Measurements from ENCODE around the gene HECW1. TPM values are rescaled to one million over a fixed set of nuclear protein-coding genes. Genes with fewer than 3 reads are reported as not detected.
"Not testable (repeated sequence)": the region's sequence is repeated elsewhere in the genome, so short reads cannot be mapped to it uniquely, and the experiment has no call there.

HECW1 gene
- total RNA-seq, 2 experiments from 2014 or later: not detected

DNA sequence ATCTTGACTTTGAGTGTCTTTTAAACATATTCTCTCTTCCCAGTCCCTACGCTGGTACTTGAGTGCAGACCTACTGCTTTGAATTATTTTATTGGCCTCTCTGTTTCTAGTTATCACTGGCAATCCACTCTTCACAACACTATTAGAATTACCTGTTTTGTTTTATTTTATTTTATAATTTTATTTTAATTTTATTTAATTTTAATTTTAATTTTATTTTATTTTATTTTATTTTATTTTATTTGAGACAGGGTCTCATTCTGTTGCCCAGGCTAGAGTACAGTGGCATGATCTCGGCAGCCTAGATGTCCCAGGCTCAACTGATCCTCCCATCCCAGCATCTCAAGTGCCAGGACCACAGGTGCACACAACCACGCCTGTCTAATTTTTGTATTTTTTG lies 477.3 kb downstream of the HECW1 start:
- Mint-ChIP-seq H3K4me1 (peaks cover 81% of the 10 kb centered on the region), H3K4me3 (peak overlapping the region; percentile 15), H3K27ac (peak overlapping the region; percentile 73)

DNA sequence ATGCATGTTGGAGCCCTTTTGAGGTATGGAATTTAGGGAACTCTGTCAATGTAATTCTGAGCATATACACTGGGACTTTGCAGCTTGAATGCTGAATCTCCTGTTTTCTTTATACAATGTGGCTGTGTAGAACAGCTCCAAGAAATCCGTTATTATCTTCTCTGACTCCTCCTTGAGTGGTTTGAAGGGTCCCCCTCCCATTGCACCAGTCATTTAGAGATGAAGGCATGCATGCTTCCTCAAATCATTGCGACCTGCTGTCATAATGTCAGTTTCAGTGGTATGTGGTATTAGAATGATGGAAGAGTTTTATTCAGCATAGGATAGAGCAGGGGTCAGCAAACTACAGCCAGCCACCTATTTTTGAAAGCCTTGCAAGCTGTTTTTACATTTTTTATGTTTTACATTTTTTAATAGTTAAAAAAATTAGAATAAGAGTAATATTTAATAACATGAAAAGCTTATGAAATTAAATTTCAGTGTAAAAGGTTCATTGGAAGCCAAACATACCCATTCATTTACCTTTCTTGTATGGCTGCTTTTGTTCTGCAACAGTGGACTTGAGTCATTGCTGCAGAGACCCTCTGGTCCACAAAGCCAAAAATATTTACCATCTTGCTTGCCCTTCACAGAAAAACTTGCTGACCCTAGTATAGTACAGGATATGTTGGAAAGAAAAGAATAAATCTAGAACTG lies 478.6 kb downstream of the HECW1 start:
- Mint-ChIP-seq H3K36me3 (ENCODE audit: low read depth) (peaks cover 24% of the 10 kb centered on the region), H3K27ac (peak overlapping the region; percentile 82), H3K27me3 (no peaks in the 10 kb centered on the region), H3K9me3 (ENCODE audit: low read depth) (no peaks in the 10 kb centered on the region), H3K4me3 (peak overlapping the region; percentile 15), H3K4me1 (peaks cover 83% of the 10 kb centered on the region)
- POLR2A ChIA-PET: interaction anchor here (0.6 to 1.4 kb wide), 4 partner anchors 57 to 164 kb away, joined by 4 to 8 read pairs (median 6); no protein-coding TSS in a partner anchor
- peak; percentile 70 for DNase-seq
- peak; percentile 63 for ATAC-seq
- intact Hi-C loops (cut with DNase I, micrococcal nuclease): loop anchor here (1.0 kb wide), 5 partner anchors 21 to 145 kb away; no protein-coding TSS in a partner anchor
- CTCF ChIA-PET: interaction anchor here (0.7 to 13.3 kb wide), 8 partner anchors 8 to 145 kb away, joined by 3 to 381 read pairs (median 3); partner anchors contain the start of gene STK17A

More for the DNA sequence above, 477.3 kb downstream of the HECW1 start:
- intact Hi-C loops (cut with DNase I, micrococcal nuclease): no loop called here
- ChIA-PET POLR2A (interaction anchor here (1.4 kb wide), 1 partner anchor 58 kb away, joined by 8 read pairs; no protein-coding TSS in a partner anchor), CTCF (interaction anchor here (13.3 kb wide), 1 partner anchor 110 kb away, joined by 381 read pairs; no protein-coding TSS in a partner anchor)
- DNase-seq (no peak), ATAC-seq (no peak)
- Mint-ChIP-seq H3K9me3 (ENCODE audit: low read depth) (no peaks in the 10 kb centered on the region), H3K27me3 (no peaks in the 10 kb centered on the region), H3K36me3 (ENCODE audit: low read depth) (peaks cover 26% of the 10 kb centered on the region)

DNA sequence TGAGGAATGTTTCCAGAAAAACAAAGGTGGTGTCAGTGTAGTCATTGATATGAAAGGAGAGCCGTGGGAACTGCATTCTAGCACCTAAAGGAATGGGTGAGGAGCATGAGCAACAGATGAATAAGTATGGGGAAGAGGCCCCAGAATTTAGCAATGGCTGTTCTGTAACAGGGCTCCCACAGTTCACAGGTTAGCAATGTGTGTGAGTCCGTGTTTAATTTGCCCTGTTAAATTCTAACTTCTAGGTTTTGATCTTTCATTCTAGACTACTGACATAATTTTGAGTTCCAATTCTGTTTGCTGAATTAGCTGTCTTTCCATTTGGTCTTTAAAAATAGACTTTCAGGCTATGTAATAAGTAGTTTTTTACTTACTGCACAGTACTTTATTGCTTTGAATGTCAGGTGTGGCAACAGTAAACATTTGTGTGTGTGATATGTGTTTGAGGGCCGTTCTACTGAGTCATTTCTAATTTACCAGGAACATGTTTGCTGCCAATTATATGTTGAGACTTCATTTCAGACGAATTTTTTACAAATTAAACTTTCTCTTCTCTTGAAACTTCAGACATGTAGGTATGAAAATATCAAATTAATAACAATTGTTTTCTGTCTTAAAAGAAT lies 479.2 kb downstream of the HECW1 start:
- DNase-seq (no peak), ATAC-seq (peak; percentile 37)
- Mint-ChIP-seq H3K9me3 (ENCODE audit: low read depth) (no peaks in the 10 kb centered on the region), H3K4me3 (peak overlapping the region; percentile 15), H3K36me3 (ENCODE audit: low read depth) (peaks cover 26% of the 10 kb centered on the region), H3K27me3 (no peaks in the 10 kb centered on the region), H3K27ac (peak overlapping the region; percentile 82), H3K4me1 (peaks cover 84% of the 10 kb centered on the region)
- intact Hi-C loops (cut with DNase I, micrococcal nuclease): loop anchor here (1.0 kb wide), 5 partner anchors 21 to 145 kb away; no protein-coding TSS in a partner anchor
- ChIA-PET CTCF (interaction anchor here (1.0 to 13.3 kb wide), 5 partner anchors 9 to 108 kb away, joined by 3 to 381 read pairs (median 6); partner anchors contain the start of gene STK17A), POLR2A (interaction anchor here (0.8 kb wide), 1 partner anchor 58 kb away, joined by 4 read pairs; no protein-coding TSS in a partner anchor)

DNA sequence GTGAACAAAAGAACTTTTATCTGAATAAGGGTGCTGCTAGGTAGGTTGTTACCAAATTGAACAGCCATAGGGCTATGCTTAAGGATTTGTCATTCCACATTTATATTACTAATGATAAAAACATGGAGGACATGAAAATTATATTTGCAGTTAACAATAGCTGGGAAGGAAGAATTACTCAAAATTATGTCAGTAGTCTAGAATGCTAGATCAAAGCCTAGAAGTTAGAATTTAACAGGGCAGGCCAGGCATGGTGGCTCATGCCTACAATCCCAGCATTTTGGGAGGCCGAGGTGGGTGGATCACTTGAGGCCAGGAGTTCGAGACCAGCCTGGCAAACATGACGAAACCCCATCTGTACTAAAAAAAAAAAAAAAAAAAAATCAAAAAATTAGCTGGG lies 479.9 kb downstream of the HECW1 start:
- Mint-ChIP-seq H3K4me3 (peak overlapping the region; percentile 15), H3K4me1 (peaks cover 83% of the 10 kb centered on the region), H3K36me3 (ENCODE audit: low read depth) (peaks cover 29% of the 10 kb centered on the region), H3K27ac (peak overlapping the region; percentile 60), H3K27me3 (no peaks in the 10 kb centered on the region), H3K9me3 (ENCODE audit: low read depth) (no peaks in the 10 kb centered on the region)
- intact Hi-C loops (cut with DNase I, micrococcal nuclease): no loop called here
- ChIA-PET CTCF (interaction anchor here (1.0 to 13.3 kb wide), 3 partner anchors 20 to 108 kb away, joined by 4 to 381 read pairs (median 6); no protein-coding TSS in a partner anchor), POLR2A (no interaction called here)
- ATAC-seq: no peak
- no peak for DNase-seq

DNA sequence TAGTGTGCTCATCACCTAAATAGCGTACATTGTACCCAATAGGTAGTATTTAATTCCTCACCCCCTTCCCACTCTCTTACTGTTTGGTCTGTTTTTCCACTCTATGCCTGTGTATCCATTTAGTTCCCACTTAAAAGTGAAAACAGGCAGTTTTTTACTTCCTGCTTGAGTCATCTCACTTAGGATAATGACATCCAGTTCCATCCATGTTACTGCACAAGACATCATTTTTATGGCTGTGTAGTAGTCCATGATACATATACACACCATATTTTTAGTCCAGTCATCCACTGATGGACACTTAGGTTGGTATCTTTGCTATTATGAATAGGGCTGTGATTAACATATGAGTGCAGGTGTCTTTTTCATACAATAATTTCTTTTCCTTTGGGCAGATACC lies 480.6 kb downstream of the HECW1 start:
- peak overlapping the region; percentile 64 for H3K27ac Mint-ChIP-seq
- intact Hi-C loops (cut with DNase I, micrococcal nuclease): no loop called here
- POLR2A ChIA-PET: no interaction called here
- peaks cover 81% of the 10 kb centered on the region for H3K4me1 Mint-ChIP-seq
- no peaks in the 10 kb centered on the region for H3K27me3 Mint-ChIP-seq
- peak overlapping the region; percentile 9 for H3K4me3 Mint-ChIP-seq
- no peak for ATAC-seq
- CTCF ChIA-PET: interaction anchor here (1.0 to 13.3 kb wide), 2 partner anchors 20 to 107 kb away, joined by 4 to 381 read pairs; no protein-coding TSS in a partner anchor
- no peaks in the 10 kb centered on the region for H3K9me3 Mint-ChIP-seq (ENCODE audit: low read depth)
- peaks cover 29% of the 10 kb centered on the region for H3K36me3 Mint-ChIP-seq (ENCODE audit: low read depth)
- DNase-seq: no peak

DNA sequence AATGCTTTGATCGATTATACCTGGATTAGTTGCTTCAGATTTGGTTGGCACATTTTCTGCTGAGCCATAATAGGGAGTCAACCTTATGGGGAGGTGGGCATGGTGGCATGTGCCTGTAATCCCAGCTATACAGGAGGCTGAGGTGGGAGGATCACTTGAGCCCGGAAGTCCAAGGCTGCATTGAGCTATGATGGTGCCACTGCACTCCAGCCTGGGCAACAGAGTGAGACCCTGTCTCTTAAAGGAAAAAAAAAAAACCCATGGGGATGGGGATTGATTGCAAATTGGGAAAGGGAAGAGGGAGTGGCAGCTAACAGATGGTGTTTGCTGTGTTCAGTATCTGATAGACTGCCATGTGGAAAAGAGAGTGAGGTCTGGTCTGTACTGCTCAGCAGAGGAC lies 481.6 kb downstream of the HECW1 start:
- intact Hi-C loops (cut with DNase I, micrococcal nuclease): no loop called here
- CTCF ChIA-PET: interaction anchor here (1.4 kb wide), 2 partner anchors 106 to 244 kb away, joined by 3 to 6 read pairs; no protein-coding TSS in a partner anchor
- no peaks in the 10 kb centered on the region for H3K9me3 Mint-ChIP-seq (ENCODE audit: low read depth)
- POLR2A ChIA-PET: no interaction called here
- H3K4me3 Mint-ChIP-seq: peak overlapping the region; percentile 29
- no peak for DNase-seq
- H3K36me3 Mint-ChIP-seq (ENCODE audit: low read depth): peaks cover 34% of the 10 kb centered on the region
- ATAC-seq: no peak
- peaks cover 81% of the 10 kb centered on the region for H3K4me1 Mint-ChIP-seq
- H3K27me3 Mint-ChIP-seq: no peaks in the 10 kb centered on the region
- H3K27ac Mint-ChIP-seq: peak overlapping the region; percentile 79

DNA sequence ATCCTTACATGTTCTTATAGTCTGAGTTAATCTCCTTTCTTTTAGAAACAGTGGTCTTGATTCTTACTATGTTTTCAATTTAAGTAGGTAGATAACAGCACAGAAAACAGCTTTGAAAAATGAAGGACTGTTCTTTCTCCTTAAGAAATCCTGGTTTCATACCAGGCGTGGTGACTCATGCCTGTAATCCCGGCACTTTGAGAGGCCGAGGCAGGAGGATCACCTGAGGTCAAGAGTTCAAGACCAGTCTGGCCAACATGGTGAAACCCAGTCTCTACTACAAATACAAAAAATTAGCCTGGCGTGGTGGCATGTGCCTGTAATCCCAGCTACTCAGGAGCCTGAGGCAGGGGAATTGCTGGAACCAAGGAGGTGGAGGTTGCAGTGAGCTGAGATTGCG lies 484.0 kb downstream of the HECW1 start:
- not testable (repeated sequence) for H3K9me3 Mint-ChIP-seq (ENCODE audit: low read depth); H3K4me3 Mint-ChIP-seq; H3K27me3 Mint-ChIP-seq; DNase-seq; ATAC-seq; H3K27ac Mint-ChIP-seq
- intact Hi-C loops (cut with DNase I, micrococcal nuclease): loop anchor here in 1 of 2 experiments (1.0 kb wide), 1 partner anchor 8 kb away; no protein-coding TSS in a partner anchor
- Mint-ChIP-seq H3K4me1 (peaks cover 73% of the 10 kb centered on the region), H3K36me3 (ENCODE audit: low read depth) (peaks cover 42% of the 10 kb centered on the region)
- ChIA-PET CTCF (interaction anchor here (0.7 to 2.7 kb wide), 4 partner anchors 10 to 102 kb away, joined by 3 to 12 read pairs (median 5); partner anchors contain the start of gene STK17A), POLR2A (interaction anchor here (0.6 kb wide), 1 partner anchor 188 kb away, joined by 4 read pairs; no protein-coding TSS in a partner anchor)

DNA sequence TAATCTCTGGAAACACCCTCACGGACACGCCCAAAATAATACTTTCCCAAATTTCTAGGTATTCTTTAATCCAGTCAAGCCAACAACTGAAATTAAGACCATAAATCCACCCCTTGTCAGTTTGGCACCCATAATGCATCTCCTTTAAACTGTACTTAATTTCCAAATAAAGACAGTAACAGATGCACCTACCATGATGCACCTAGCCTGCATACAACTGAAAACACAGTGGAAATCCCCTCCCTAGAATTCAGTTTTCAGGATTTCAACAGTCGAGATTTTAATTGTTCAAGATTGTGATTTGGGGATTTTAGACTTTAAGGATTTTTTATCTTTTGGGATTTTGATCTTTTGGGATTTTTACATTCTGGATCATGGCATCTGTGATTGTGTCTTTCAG lies 487.6 kb downstream of the HECW1 start:
- Mint-ChIP-seq H3K36me3 (ENCODE audit: low read depth) (peaks cover 49% of the 10 kb centered on the region), H3K4me1 (peaks cover 48% of the 10 kb centered on the region), H3K9me3 (ENCODE audit: low read depth) (peaks cover 6% of the 10 kb centered on the region), H3K27me3 (no peaks in the 10 kb centered on the region), H3K27ac (peak overlapping the region; percentile 67), H3K4me3 (no peak overlapping the region)
- intact Hi-C loops (cut with DNase I, micrococcal nuclease): no loop called here
- ATAC-seq: peak; percentile 31
- CTCF ChIA-PET: interaction anchor here (1.0 to 1.1 kb wide), 2 partner anchors 17 to 100 kb away, joined by 3 read pairs; partner anchors contain the start of gene STK17A
- no peak for DNase-seq
- POLR2A ChIA-PET: no interaction called here

DNA sequence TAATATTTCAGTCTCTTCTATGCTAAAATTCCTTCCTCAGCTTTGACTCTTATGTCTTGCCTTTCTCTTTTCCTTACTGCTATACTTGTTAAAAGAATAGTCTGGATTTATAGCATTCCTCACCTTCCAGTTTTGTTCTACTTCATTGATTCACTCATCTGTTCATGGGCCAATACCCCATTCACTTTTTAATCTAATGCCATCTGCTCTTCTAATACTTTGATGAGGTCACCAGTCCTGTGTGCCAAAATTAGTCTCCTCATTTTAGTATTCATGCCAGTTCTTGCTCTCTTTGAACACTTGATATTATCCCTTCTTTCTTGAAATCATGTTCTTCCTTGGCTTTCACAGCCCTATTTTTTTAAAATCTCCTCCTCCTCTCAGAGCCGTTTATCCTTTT lies 489.8 kb downstream of the HECW1 start:
- no peak for ATAC-seq
- no peak overlapping the region for H3K4me3 Mint-ChIP-seq
- H3K4me1 Mint-ChIP-seq: peaks cover 48% of the 10 kb centered on the region
- intact Hi-C loops (cut with DNase I, micrococcal nuclease): no loop called here
- peaks cover 46% of the 10 kb centered on the region for H3K36me3 Mint-ChIP-seq (ENCODE audit: low read depth)
- H3K27ac Mint-ChIP-seq: no peak overlapping the region
- H3K9me3 Mint-ChIP-seq (ENCODE audit: low read depth): peaks cover 6% of the 10 kb centered on the region
- no peaks in the 10 kb centered on the region for H3K27me3 Mint-ChIP-seq
- ChIA-PET POLR2A (interaction anchor here (0.8 kb wide), 1 partner anchor 1387 kb away, joined by 4 read pairs; no protein-coding TSS in a partner anchor), CTCF (interaction anchor here (0.5 to 1.5 kb wide), 7 partner anchors 18 to 652 kb away, joined by 3 to 6 read pairs (median 3); partner anchors contain the start of gene STK17A)
- no peak for DNase-seq

DNA sequence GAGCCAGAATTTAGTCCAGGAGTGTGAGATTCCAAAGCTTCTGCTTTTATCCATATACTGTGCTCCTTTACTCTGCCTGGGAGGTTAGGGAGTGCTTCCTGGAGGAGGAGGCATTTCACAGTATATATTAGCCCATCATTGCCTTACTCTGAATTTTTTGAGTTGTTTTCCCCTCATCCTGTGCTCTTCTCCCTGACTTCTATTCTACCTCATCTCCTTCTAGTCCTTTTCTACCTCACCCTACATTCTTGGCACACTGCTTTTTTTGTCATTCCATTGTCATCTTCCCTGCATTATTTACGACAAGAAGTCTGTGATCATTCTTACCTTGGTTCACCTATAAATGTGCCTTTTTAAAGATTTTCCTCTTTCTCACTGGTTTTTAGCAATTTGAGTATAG lies 491.8 kb downstream of the HECW1 start:
- H3K27ac Mint-ChIP-seq: peak overlapping the region; percentile 72
- H3K36me3 Mint-ChIP-seq (ENCODE audit: low read depth): peaks cover 47% of the 10 kb centered on the region
- CTCF ChIA-PET: interaction anchor here (1.0 to 1.7 kb wide), 2 partner anchors 96 to 670 kb away, joined by 3 to 7 read pairs; no protein-coding TSS in a partner anchor
- H3K27me3 Mint-ChIP-seq: no peaks in the 10 kb centered on the region
- POLR2A ChIA-PET: interaction anchor here (1.0 kb wide), 1 partner anchor 9 kb away, joined by 3 read pairs; no protein-coding TSS in a partner anchor
- H3K4me3 Mint-ChIP-seq: no peak overlapping the region
- DNase-seq: no peak
- H3K4me1 Mint-ChIP-seq: peaks cover 47% of the 10 kb centered on the region
- H3K9me3 Mint-ChIP-seq (ENCODE audit: low read depth): peaks cover 6% of the 10 kb centered on the region
- no peak for ATAC-seq
- intact Hi-C loops (cut with DNase I, micrococcal nuclease): loop anchor here in 1 of 2 experiments (1.0 kb wide), 1 partner anchor 8 kb away; no protein-coding TSS in a partner anchor

DNA sequence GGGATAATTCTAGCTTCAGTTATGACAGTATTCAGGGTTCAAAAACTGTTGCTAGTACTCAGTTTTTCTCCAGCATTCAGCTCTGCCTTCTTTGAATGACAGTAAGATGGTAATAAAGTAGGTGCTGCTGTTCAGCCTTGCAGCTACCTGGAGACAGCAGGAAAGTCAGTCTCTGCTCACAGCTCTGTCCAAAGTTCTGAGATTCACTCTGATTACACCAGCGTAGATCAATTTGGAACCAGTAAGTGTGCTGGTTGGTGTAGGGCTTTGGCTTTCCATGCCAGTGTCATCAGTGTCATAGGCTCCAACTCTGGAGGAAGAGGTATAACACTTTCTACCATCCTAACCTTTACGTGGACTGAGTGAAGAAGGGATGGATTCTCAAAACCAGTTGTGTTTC lies 496.6 kb downstream of the HECW1 start:
- intact Hi-C loops (cut with DNase I, micrococcal nuclease): no loop called here
- Mint-ChIP-seq H3K4me3 (no peak overlapping the region), H3K27me3 (no peaks in the 10 kb centered on the region), H3K36me3 (ENCODE audit: low read depth) (peaks cover 57% of the 10 kb centered on the region), H3K9me3 (ENCODE audit: low read depth) (peaks cover 6% of the 10 kb centered on the region), H3K4me1 (peaks cover 76% of the 10 kb centered on the region), H3K27ac (peak overlapping the region; percentile 83)
- POLR2A ChIA-PET: interaction anchor here (1.0 kb wide), 1 partner anchor 24 kb away, joined by 3 read pairs; no protein-coding TSS in a partner anchor
- no peak for DNase-seq
- CTCF ChIA-PET: interaction anchor here (0.7 to 1.4 kb wide), 3 partner anchors 27 to 113 kb away, joined by 3 to 8 read pairs (median 4); partner anchors contain the start of gene STK17A
- ATAC-seq: no peak
